Measurements from ENCODE around the gene MTERF2. TPM values are rescaled to one million over a fixed set of nuclear protein-coding genes. Genes with fewer than 3 reads are reported as not detected.

MTERF2 gene, protein sequence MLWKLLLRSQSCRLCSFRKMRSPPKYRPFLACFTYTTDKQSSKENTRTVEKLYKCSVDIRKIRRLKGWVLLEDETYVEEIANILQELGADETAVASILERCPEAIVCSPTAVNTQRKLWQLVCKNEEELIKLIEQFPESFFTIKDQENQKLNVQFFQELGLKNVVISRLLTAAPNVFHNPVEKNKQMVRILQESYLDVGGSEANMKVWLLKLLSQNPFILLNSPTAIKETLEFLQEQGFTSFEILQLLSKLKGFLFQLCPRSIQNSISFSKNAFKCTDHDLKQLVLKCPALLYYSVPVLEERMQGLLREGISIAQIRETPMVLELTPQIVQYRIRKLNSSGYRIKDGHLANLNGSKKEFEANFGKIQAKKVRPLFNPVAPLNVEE
- total RNA-seq (2022; extraction: Qiagen RNA extraction; ENCODE audit: low read depth) = 4.5 to 6.3 TPM (median 4.9 TPM) in 5 replicates

DNA sequence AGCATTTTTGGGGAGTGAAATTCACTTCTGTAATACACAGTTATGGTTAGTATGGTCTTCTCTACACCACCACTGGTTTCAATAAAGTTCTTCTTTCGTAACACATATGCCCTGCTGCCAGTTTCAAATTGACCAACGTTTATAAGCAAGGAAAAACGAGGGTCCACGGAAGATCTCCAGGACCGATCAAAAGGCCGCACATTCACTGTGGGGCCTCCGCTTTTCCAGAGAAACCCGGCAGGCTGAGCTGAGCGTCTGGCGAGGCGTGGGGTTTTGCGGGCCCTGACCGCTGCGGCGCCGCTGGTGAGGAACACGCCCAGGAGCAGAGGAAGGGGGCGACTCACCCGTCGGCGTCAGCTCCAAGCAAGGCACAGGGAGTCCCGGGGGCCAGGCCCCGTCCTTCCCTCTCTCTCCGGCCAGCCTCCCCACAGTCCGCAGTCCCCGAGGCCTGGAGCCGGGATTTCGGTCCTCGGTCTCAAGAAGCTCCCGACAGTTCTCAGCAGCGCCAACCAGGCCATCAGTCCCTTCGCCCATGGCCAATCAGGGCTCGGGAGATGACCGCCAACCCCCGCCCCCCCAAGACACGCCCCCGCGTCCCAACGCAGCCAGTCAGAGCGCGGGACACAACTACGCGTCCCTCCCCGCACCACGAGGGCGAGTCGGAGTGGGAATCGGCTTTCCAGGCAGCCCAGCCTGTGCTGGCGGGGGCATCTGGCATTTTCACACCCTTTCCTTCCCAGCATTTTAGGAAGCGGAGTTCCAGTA lies at the start of gene MTERF2:
TSS of gene MTERF2 (minus strand) at position 522 of the 765 bp plus-strand sequence. CDS start 8,432 bp downstream, outside the sequence.

DNA sequence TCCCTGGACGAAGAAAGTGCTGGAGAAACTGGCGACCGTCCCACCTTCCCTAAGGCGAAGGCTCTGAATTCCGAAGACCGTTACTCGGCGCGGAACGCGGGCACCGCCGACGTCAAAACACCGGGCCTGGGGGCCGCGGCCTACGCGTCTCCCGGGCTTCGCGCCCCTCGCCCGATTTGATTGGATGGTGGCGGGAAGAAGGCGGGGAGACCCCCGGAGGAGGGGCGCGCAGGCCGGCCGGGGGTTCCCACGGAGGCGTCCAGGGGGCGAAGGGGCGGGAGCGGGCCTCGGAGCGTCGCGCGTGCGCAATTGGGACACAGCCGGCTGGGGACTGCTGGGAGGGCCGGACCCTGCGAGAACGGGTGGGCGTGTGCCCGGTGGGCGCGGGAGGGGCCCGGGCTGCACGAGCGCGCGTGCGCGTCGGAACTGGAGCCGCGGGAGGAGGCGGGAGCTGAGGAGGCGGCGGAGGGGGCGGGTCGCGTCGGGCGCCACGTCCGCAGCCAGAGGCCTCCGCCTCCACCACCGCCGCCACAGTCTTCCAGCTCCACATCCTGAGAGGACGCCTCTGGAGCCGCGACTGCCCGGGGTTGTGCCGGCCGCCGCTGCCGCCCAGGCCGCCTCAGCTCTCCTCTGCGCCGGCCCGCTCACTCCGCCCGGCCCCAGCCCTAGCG lies 31.4 kb downstream of the MTERF2 start, which contains the start of gene TMEM263:
TSS of gene TMEM263 (plus strand) at position 531 of the 671 bp plus-strand sequence. CDS start 11,210 bp downstream, outside the sequence.

Other genes with a start within 250 kb of the MTERF2 start
- 9.4 to 12.9 TPM (median 9.8 TPM) in 5 replicates for gene RIC8B, start 212.5 kb downstream of the MTERF2 start, total RNA-seq (2022; extraction: Qiagen RNA extraction; ENCODE audit: low read depth)
- gene TMEM263, start 31.2 kb downstream of the MTERF2 start, total RNA-seq (2022; extraction: Qiagen RNA extraction; ENCODE audit: low read depth) = 27.9 to 34.2 TPM (median 31.8 TPM) in 5 replicates
- 20.8 to 29.8 TPM (median 23.5 TPM) in 5 replicates for gene CRY1, start 106.4 kb upstream of the MTERF2 start, total RNA-seq (2022; extraction: Qiagen RNA extraction; ENCODE audit: low read depth)